ENCODE data around the gene ADCY5. TPM values are rescaled to one million over a fixed set of nuclear protein-coding genes. Genes with fewer than 3 reads are reported as not detected.

ADCY5 gene
- total RNA-seq, 1 donor from 2014 or later, result 6.8 TPM

DNA sequence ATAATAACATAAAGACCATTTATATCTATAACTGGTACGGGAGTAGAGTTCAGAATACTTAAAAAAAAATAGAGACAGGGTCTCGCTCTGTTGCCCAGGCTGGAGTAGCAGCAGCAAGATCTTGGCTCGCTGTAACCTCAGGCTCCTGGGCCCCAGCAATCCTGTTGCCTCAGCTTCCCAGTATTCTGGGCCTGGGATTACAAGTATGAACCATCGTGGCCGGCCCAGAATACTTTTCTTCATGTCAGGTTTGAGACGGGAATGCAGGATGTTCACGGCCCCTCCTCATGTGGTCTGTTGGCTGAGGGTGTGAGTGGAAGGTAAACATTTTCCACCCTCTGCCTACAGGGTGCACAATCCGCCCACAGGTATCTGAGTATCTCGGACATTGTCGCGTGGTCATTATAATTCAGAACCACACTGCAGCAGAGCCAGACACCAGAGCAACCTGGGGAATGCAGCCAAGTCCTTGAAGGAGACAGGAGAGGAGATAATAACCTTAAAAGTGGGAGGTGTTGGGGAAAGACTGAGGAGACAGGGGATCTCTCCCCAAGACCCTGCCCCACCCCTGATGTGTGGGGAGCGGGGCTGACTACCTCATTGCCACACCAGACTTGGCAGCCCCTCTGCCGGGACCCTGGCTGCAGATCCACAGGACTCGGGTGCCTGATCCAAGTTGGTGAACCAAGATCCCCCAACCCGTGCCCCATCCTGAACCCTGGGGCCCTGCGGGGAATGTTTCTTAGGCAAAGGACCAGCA lies 106.8 kb downstream of the ADCY5 start:
- no peak overlapping the region for H3K9ac ChIP-seq (ENCODE audit: low read depth in 1 of 3, low read length in 3 of 3)
- H3K27me3 ChIP-seq (ENCODE audit: control insufficient read depth in 3 of 3, insufficient read depth in 3 of 3, low read length in 3 of 3), result peaks cover 0 to 3% (median 0%) of the 10 kb centered on the region in 3 donors
- H3K9me3 ChIP-seq (ENCODE audit: control insufficient read depth in 3 of 3, low read length in 3 of 3), result no peaks in the 10 kb centered on the region
- no peak overlapping the region for H3K4me3 ChIP-seq (ENCODE audit: low read length in 3 of 3)
- peaks cover 0 to 3% (median 3%) of the 10 kb centered on the region in 3 donors for H3K4me1 ChIP-seq (ENCODE audit: control insufficient read depth in 3 of 3, insufficient read depth in 3 of 3, low read length in 3 of 3)
- no peaks in the 10 kb centered on the region for H3K36me3 ChIP-seq (ENCODE audit: control insufficient read depth in 3 of 3, insufficient read depth in 3 of 3, low read length in 3 of 3)
- no peak overlapping the region for H3K27ac ChIP-seq (ENCODE audit: low read depth, low read length)

DNA sequence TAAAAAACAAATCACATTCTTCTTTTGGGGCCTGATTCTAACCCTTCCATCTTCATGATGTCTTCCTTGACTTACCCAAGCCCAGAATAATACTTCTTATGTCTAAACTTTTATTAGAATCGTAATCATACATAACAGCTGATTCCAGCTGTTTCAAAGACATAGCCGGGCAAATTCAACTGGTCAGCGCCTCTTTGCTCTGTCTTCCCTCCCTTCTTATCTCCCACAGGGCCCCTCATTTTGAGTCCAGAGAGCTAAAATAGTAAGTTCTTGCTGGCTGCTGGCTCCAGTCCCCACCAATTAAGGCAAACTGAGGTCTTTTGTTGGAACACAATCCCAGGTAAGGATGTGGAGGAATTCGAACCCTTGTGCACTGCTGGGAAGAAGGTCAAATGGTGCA lies 108.6 kb downstream of the ADCY5 start:
- no peak overlapping the region for H3K4me3 ChIP-seq (ENCODE audit: low read length in 3 of 3)
- no peaks in the 10 kb centered on the region for H3K36me3 ChIP-seq (ENCODE audit: control insufficient read depth in 3 of 3, insufficient read depth in 3 of 3, low read length in 3 of 3)
- no peaks in the 10 kb centered on the region for H3K27me3 ChIP-seq (ENCODE audit: control insufficient read depth in 3 of 3, insufficient read depth in 3 of 3, low read length in 3 of 3)
- no peak overlapping the region for H3K27ac ChIP-seq (ENCODE audit: low read depth, low read length)
- peaks cover 0 to 3% (median 0%) of the 10 kb centered on the region in 3 donors for H3K4me1 ChIP-seq (ENCODE audit: control insufficient read depth in 3 of 3, insufficient read depth in 3 of 3, low read length in 3 of 3)
- no peak overlapping the region for H3K9ac ChIP-seq (ENCODE audit: low read depth in 1 of 3, low read length in 3 of 3)
- no peaks in the 10 kb centered on the region for H3K9me3 ChIP-seq (ENCODE audit: control insufficient read depth in 3 of 3, low read length in 3 of 3)

DNA sequence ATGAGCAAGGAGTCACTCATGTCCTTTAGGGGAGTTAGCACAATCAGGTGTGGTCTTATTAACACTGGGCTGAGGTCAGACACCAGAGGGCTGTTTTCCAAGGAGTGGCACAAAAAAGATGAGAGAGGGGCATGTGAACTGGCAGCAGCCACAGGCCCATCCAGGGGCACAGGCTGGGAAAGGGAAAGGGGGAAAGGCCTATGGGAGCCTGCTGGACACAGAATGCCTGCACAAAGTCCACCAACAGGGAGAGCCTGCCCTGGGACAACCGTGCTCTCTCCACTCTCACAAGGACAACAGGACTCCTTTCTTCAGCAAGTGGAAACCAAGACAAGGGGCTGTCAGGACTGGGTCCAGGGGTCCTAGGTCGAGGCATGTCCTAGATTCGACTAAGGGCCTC lies 109.6 kb downstream of the ADCY5 start:
- Histone ChIP-seq H3K4me1 (ENCODE audit: control insufficient read depth in 3 of 3, insufficient read depth in 3 of 3, low read length in 3 of 3) (peaks cover 0 to 3% (median 0%) of the 10 kb centered on the region in 3 donors), H3K27me3 (ENCODE audit: control insufficient read depth in 3 of 3, insufficient read depth in 3 of 3, low read length in 3 of 3) (no peaks in the 10 kb centered on the region), H3K9ac (ENCODE audit: low read depth in 1 of 3, low read length in 3 of 3) (no peak overlapping the region), H3K4me3 (ENCODE audit: low read length in 3 of 3) (no peak overlapping the region), H3K9me3 (ENCODE audit: control insufficient read depth in 3 of 3, low read length in 3 of 3) (no peaks in the 10 kb centered on the region), H3K27ac (ENCODE audit: low read depth, low read length) (no peak overlapping the region), H3K36me3 (ENCODE audit: control insufficient read depth in 3 of 3, insufficient read depth in 3 of 3, low read length in 3 of 3) (no peaks in the 10 kb centered on the region)

DNA sequence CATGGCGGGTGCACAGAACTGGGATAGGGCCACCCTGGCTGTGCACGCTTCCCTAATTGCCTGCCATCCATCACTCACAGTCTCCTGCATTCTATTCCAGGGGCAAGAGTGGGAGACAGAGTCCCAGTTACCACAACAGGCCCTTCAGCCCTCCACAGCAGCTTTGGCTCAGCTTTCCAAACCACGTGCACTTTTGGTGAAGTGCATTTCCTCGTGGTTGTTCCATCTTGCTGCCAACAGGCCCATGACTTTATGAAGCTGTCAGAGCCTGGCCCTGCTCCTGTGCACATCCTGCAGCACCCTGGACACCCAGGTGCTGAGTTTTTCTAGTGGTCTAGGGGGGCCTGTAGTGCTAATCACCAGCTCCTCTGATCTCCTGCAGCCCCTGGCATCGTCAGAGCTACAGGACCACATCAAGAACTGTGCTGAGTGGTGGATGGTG lies 110.2 kb downstream of the ADCY5 start:
- no peak overlapping the region for H3K4me3 ChIP-seq (ENCODE audit: low read length in 3 of 3)
- no peaks in the 10 kb centered on the region for H3K27me3 ChIP-seq (ENCODE audit: control insufficient read depth in 3 of 3, insufficient read depth in 3 of 3, low read length in 3 of 3)
- H3K9ac ChIP-seq (ENCODE audit: low read depth in 1 of 3, low read length in 3 of 3), result no peak overlapping the region
- H3K27ac ChIP-seq (ENCODE audit: low read depth, low read length), result no peak overlapping the region
- H3K36me3 ChIP-seq (ENCODE audit: control insufficient read depth in 3 of 3, insufficient read depth in 3 of 3, low read length in 3 of 3), result no peaks in the 10 kb centered on the region
- no peaks in the 10 kb centered on the region for H3K9me3 ChIP-seq (ENCODE audit: control insufficient read depth in 3 of 3, low read length in 3 of 3)
- peaks cover 0 to 2% (median 0%) of the 10 kb centered on the region in 3 donors for H3K4me1 ChIP-seq (ENCODE audit: control insufficient read depth in 3 of 3, insufficient read depth in 3 of 3, low read length in 3 of 3)

DNA sequence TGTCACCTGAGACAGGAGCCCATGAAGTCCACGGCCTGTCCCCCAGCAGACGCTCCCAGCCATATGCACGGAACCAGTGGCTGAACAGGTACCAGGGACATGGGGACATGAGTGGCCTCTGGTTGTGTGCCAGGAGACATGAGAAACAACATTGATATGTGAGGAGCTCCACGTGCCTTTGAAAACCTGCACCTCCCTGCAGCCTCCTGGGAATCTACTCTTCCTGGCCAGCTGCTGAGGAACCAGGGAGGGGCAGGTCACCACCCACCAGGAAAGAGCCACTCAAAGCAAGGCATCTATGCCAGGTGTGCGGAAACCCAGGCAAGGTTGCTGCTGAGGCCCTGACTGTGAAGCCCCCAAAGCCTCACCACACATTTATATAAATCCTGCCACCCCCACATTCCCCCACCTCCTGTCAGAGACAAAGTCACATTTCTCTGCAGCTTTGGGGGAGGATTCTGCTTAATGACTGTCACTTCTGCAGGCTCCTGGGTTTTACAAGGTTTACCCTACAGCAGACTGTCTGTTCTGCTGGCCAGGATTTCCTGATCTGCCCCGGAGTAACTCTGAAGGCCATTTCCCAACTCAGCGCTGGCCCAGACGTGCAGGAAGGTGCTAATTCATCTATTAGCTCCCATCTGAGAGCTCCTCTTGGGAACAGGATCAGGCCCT lies 110.8 kb downstream of the ADCY5 start:
- Histone ChIP-seq H3K27me3 (ENCODE audit: control insufficient read depth in 3 of 3, insufficient read depth in 3 of 3, low read length in 3 of 3) (no peaks in the 10 kb centered on the region), H3K9me3 (ENCODE audit: control insufficient read depth in 3 of 3, low read length in 3 of 3) (no peaks in the 10 kb centered on the region), H3K36me3 (ENCODE audit: control insufficient read depth in 3 of 3, insufficient read depth in 3 of 3, low read length in 3 of 3) (no peaks in the 10 kb centered on the region), H3K4me1 (ENCODE audit: control insufficient read depth in 3 of 3, insufficient read depth in 3 of 3, low read length in 3 of 3) (no peaks in the 10 kb centered on the region), H3K4me3 (ENCODE audit: low read length in 3 of 3) (no peak overlapping the region), H3K27ac (ENCODE audit: low read depth, low read length) (no peak overlapping the region), H3K9ac (ENCODE audit: low read depth in 1 of 3, low read length in 3 of 3) (no peak overlapping the region)

DNA sequence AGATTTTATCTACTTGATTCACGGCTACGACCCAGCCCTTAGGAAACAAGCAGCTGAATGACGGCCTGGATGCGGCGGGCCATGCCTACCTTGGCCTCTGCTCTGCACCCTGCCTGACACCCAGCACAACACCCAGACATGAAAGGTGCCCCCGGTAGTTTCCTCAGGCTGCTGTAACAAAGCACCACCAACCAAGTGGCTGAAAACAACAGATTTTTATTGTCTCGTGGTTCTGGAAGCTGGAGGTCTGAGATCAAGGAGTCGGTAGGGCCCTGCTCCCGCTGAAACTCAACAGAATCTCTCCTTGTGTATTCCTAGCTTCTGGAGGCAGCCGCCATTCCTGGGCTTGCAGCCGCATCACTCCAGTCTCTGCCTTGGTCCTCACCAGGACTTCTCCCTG lies 111.7 kb downstream of the ADCY5 start:
- Histone ChIP-seq H3K27me3 (ENCODE audit: control insufficient read depth in 3 of 3, insufficient read depth in 3 of 3, low read length in 3 of 3) (no peaks in the 10 kb centered on the region), H3K4me1 (ENCODE audit: control insufficient read depth in 3 of 3, insufficient read depth in 3 of 3, low read length in 3 of 3) (no peaks in the 10 kb centered on the region), H3K27ac (ENCODE audit: low read depth, low read length) (no peak overlapping the region)

DNA sequence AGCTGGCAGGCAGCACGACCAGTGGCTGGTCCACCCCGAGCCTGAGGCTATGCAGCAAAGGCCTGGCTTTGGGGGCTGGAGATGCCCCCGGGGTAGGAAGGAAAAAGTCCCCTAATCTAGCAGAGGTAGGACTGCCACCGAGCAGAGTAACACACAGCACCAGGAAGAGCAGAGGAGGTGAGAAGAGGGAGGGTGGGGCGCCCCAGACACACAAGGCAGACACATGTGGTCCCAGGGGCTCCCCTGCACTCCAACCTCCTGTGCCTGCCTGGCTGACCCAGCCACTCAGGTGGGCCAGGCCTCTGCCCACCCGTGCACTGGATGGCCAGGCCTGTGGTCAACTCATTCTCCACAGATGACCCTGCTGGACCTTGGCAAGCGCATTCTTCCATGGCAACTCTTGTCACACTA lies 112.4 kb downstream of the ADCY5 start:
- H3K4me1 ChIP-seq (ENCODE audit: control insufficient read depth in 3 of 3, insufficient read depth in 3 of 3, low read length in 3 of 3), result peaks cover 0 to 3% (median 2%) of the 10 kb centered on the region in 3 donors

More for the DNA sequence above, 111.7 kb downstream of the ADCY5 start:
- H3K9me3 ChIP-seq (ENCODE audit: control insufficient read depth in 3 of 3, low read length in 3 of 3), result no peaks in the 10 kb centered on the region
- no peaks in the 10 kb centered on the region for H3K36me3 ChIP-seq (ENCODE audit: control insufficient read depth in 3 of 3, insufficient read depth in 3 of 3, low read length in 3 of 3)
- no peak overlapping the region for H3K4me3 ChIP-seq (ENCODE audit: low read length in 3 of 3)
- no peak overlapping the region for H3K9ac ChIP-seq (ENCODE audit: low read depth in 1 of 3, low read length in 3 of 3)

DNA sequence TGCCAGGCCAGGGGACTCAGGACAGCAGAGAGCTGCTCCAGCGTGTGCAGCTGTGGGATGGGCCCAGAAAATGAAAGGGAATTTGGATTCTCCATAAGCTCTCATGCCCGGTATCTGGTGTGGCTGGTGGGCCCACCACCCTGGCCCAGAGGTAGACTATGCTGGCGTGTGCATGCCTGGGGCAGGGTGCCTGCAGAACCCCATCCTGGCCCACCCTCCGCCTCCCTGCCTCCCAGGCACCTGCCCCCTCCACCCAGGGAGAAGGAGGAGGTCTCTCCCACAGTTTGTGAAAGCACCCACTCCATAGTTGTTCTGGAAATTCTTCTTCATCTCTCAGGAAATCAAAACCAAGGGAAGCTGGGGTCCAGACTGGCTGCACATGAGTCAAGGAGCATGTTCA lies 112.9 kb downstream of the ADCY5 start:
- H3K36me3 ChIP-seq (ENCODE audit: control insufficient read depth in 3 of 3, insufficient read depth in 3 of 3, low read length in 3 of 3), result no peaks in the 10 kb centered on the region
- peaks cover 0 to 4% (median 2%) of the 10 kb centered on the region in 3 donors for H3K4me1 ChIP-seq (ENCODE audit: control insufficient read depth in 3 of 3, insufficient read depth in 3 of 3, low read length in 3 of 3)
- no peaks in the 10 kb centered on the region for H3K9me3 ChIP-seq (ENCODE audit: control insufficient read depth in 3 of 3, low read length in 3 of 3)
- H3K27ac ChIP-seq (ENCODE audit: low read depth, low read length), result no peak overlapping the region
- no peak overlapping the region for H3K4me3 ChIP-seq (ENCODE audit: low read length in 3 of 3)
- no peak overlapping the region for H3K9ac ChIP-seq (ENCODE audit: low read depth in 1 of 3, low read length in 3 of 3)
- H3K27me3 ChIP-seq (ENCODE audit: control insufficient read depth in 3 of 3, insufficient read depth in 3 of 3, low read length in 3 of 3), result no peaks in the 10 kb centered on the region

More for the DNA sequence above, 112.4 kb downstream of the ADCY5 start:
- no peaks in the 10 kb centered on the region for H3K36me3 ChIP-seq (ENCODE audit: control insufficient read depth in 3 of 3, insufficient read depth in 3 of 3, low read length in 3 of 3)
- H3K27ac ChIP-seq (ENCODE audit: low read depth, low read length), result no peak overlapping the region
- H3K9me3 ChIP-seq (ENCODE audit: control insufficient read depth in 3 of 3, low read length in 3 of 3), result no peaks in the 10 kb centered on the region
- no peak overlapping the region for H3K9ac ChIP-seq (ENCODE audit: low read depth in 1 of 3, low read length in 3 of 3)
- H3K27me3 ChIP-seq (ENCODE audit: control insufficient read depth in 3 of 3, insufficient read depth in 3 of 3, low read length in 3 of 3), result no peaks in the 10 kb centered on the region
- no peak overlapping the region for H3K4me3 ChIP-seq (ENCODE audit: low read length in 3 of 3)

DNA sequence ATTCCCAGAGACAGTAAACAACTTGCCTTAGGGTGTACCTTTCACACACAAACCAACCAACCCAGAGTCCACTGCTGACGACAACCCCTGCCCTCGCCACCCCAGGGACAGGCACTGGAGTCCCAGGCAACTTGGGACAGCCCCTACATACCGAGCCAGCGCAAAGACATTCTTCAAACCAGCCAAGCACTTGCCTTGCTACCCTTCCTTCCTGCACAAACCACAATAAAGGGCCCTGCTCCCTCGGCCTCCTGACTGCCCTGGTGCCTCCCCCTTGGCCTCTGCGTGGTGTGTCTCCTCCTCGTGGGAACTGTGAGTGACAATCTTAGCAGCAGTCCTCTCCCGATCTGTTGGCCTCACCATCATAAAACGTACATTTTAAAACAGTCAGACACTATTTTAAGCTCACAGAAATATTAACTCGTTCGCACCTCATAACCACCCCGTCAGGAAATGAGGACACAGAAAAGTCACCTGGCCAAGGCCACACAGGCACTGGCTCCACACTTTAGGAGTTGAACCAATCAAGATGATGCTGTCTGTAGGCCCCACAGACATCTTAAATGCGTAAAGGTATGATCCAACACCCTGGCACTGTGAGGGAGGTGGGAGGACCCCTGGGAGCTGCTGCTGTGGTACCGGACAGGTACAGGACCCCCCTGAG lies 113.8 kb downstream of the ADCY5 start:
- H3K27ac ChIP-seq (ENCODE audit: low read depth, low read length), result no peak overlapping the region
- H3K36me3 ChIP-seq (ENCODE audit: control insufficient read depth in 3 of 3, insufficient read depth in 3 of 3, low read length in 3 of 3), result no peaks in the 10 kb centered on the region
- no peak overlapping the region for H3K9ac ChIP-seq (ENCODE audit: low read depth in 1 of 3, low read length in 3 of 3)
- H3K4me3 ChIP-seq (ENCODE audit: low read length in 3 of 3), result no peak overlapping the region
- no peaks in the 10 kb centered on the region for H3K9me3 ChIP-seq (ENCODE audit: control insufficient read depth in 3 of 3, low read length in 3 of 3)
- H3K27me3 ChIP-seq (ENCODE audit: control insufficient read depth in 3 of 3, insufficient read depth in 3 of 3, low read length in 3 of 3), result no peaks in the 10 kb centered on the region
- H3K4me1 ChIP-seq (ENCODE audit: control insufficient read depth in 3 of 3, insufficient read depth in 3 of 3, low read length in 3 of 3), result peaks cover 2 to 11% (median 6%) of the 10 kb centered on the region in 3 donors

DNA sequence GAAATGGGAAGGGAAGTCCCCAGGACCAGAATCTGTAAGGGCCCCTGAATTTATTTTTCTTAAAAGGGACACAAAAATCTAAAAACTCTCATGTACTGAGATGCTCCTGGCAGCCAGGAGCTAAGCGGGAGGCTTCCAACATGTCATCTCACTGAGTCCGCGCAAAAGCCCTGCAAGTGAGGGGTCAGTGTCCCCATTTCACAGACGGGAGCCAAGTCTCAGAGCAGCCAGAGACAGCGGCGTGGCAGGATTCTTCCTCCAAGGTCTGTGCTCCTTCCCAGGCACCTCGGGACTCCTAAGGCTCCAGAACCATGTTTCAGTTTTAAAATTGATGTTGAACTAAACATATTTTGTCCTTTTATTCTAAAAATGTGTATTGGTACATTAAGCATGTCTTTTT lies 114.8 kb downstream of the ADCY5 start:
- H3K4me1 ChIP-seq (ENCODE audit: control insufficient read depth in 3 of 3, insufficient read depth in 3 of 3, low read length in 3 of 3), result peaks cover 4 to 18% (median 6%) of the 10 kb centered on the region in 3 donors
- H3K9me3 ChIP-seq (ENCODE audit: control insufficient read depth in 3 of 3, low read length in 3 of 3), result no peaks in the 10 kb centered on the region
- H3K27ac ChIP-seq (ENCODE audit: low read depth, low read length), result no peak overlapping the region
- no peak overlapping the region for H3K9ac ChIP-seq (ENCODE audit: low read depth in 1 of 3, low read length in 3 of 3)
- no peaks in the 10 kb centered on the region for H3K27me3 ChIP-seq (ENCODE audit: control insufficient read depth in 3 of 3, insufficient read depth in 3 of 3, low read length in 3 of 3)
- H3K36me3 ChIP-seq (ENCODE audit: control insufficient read depth in 3 of 3, insufficient read depth in 3 of 3, low read length in 3 of 3), result no peaks in the 10 kb centered on the region
- no peak overlapping the region for H3K4me3 ChIP-seq (ENCODE audit: low read length in 3 of 3)

Measured in skeletal muscle tissue (tissue), 4 donors.